IMR-90 (cell line): ENCODE measurements around the gene NAP1L5. TPM values are rescaled to one million over a fixed set of nuclear protein-coding genes. Genes with fewer than 3 reads are reported as not detected.

ENCODE experiments used
- ATAC-seq: fragments of 200-7000 bp; cut with Tn5 transposase; 2 replicates; pipeline ENCODE4 v1.9.1; 2020; ENCODE audit warnings: low read depth, mild to moderate bottlenecking, moderate library complexity
- BruUV-seq: library from RNA; stranded (reverse); fragments of 400-500 nt; replicated peaks from 2 replicates; lab custom pipeline; 2021; lab: Mats Ljungman, UMichigan
- CTCF ChIA-PET: fragments of 300-600 bp; formaldehyde crosslinking; extraction: SDS; loops from one replicate; lab custom pipeline; 2021; ENCODE audit warnings: antibody characterized with exemption; lab: Yijun Ruan, JAX
- POLR2A ChIA-PET: fragments of 300-600 bp; sonication (Branson Sonifier 250); formaldehyde crosslinking; loops from one replicate; lab custom pipeline; 2022; ENCODE audit warnings: antibody characterized with exemption; ENCODE audit not compliant: unreplicated experiment; lab: Charles Lee
- DNase-seq: peaks from one replicate; pipeline ENCODE4 v3.0.0; 2013
- H2AFZ ChIP-seq: replicated peaks from 2 replicates; pipeline ENCODE3; 2013; ENCODE audit warnings: low read length, mild to moderate bottlenecking; ENCODE audit not compliant: poor library complexity
- H2AK5ac ChIP-seq: 2 replicates; pipeline ENCODE4 v1.6.1; 2013; ENCODE audit warnings: low read depth, low read length, inconsistent platforms
- H2AK9ac ChIP-seq: replicated peaks from 2 replicates; pipeline ENCODE3; 2013; ENCODE audit warnings: mild to moderate bottlenecking, low read depth, low read length, moderate library complexity; ENCODE audit not compliant: poor library complexity
- H2BK120ac ChIP-seq: 2 replicates; pipeline ENCODE4 v1.6.1; 2013; ENCODE audit warnings: low read depth, low read length, inconsistent platforms
- H2BK15ac ChIP-seq: 3 replicates; pipeline ENCODE4 v1.6.1; 2013; ENCODE audit warnings: low read depth, low read length, inconsistent platforms
- H2BK20ac ChIP-seq: 2 replicates; pipeline ENCODE4 v1.6.1; 2013; ENCODE audit warnings: low read depth, mild to moderate bottlenecking, inconsistent platforms, low read length, moderate library complexity
- H2BK5ac ChIP-seq: 2 replicates; pipeline ENCODE4 v1.6.1; 2013; ENCODE audit warnings: mild to moderate bottlenecking, low read depth, low read length, inconsistent platforms; ENCODE audit not compliant: poor library complexity, severe bottlenecking
- H3K14ac ChIP-seq: replicated peaks from 2 replicates; pipeline ENCODE4 v1.6.1; 2013; ENCODE audit warnings: low read depth, low read length, inconsistent platforms
- H3K18ac ChIP-seq: 2 replicates; pipeline ENCODE4 v1.6.1; 2013; ENCODE audit warnings: low read depth, low read length, control low read depth
- H3K23ac ChIP-seq: 2 replicates; pipeline ENCODE4 v1.6.1; 2013; ENCODE audit warnings: low read depth, low read length, inconsistent platforms
- H3K27ac ChIP-seq: 2 replicates; pipeline ENCODE4 v1.5.1; 2013; ENCODE audit warnings: mild to moderate bottlenecking, control low read depth, low read length; ENCODE audit not compliant: insufficient read depth
- H3K27me3 ChIP-seq: 2 replicates; pipeline ENCODE4 v1.6.1; 2013; ENCODE audit warnings: low read length; ENCODE audit not compliant: control insufficient read depth, insufficient read depth
- H3K36me3 ChIP-seq: 2 replicates; pipeline ENCODE4 v1.6.1; 2013; ENCODE audit warnings: low read length, mixed read lengths; ENCODE audit not compliant: control insufficient read depth, insufficient read depth
- H3K4ac ChIP-seq: 2 replicates; pipeline ENCODE4 v1.6.1; 2013; ENCODE audit warnings: low read depth, low read length, inconsistent platforms
- H3K4me1 ChIP-seq: 2 replicates; pipeline ENCODE4 v1.6.1; 2013; ENCODE audit warnings: low read length, mixed read lengths; ENCODE audit not compliant: control insufficient read depth, insufficient read depth
- H3K4me2 ChIP-seq: 2 replicates; pipeline ENCODE4 v1.6.1; 2013; ENCODE audit warnings: low read depth, mild to moderate bottlenecking, control low read depth, low read length, moderate library complexity
- H3K4me3 ChIP-seq: 2 replicates; pipeline ENCODE4 v1.5.1; 2013; ENCODE audit warnings: low read depth, mild to moderate bottlenecking, control low read depth, low read length, moderate library complexity; ENCODE audit not compliant: insufficient read depth
- H3K56ac ChIP-seq: 2 replicates; pipeline ENCODE4 v1.6.1; 2013; ENCODE audit warnings: low read length, inconsistent platforms; ENCODE audit not compliant: insufficient read depth; ENCODE audit errors: extremely low read depth
- H3K79me1 ChIP-seq, 2 experiments: 2 replicates each; pipeline ENCODE4 v1.6.1; 2013; ENCODE audit warnings: low read length in 2 of 2, inconsistent platforms in 1 of 2, low read depth in 1 of 2
- H3K9ac ChIP-seq: 2 replicates; pipeline ENCODE4 v1.6.1; 2013; ENCODE audit warnings: low read depth, low read length, control low read depth
- H3K9me1 ChIP-seq: 2 replicates; pipeline ENCODE4 v1.6.1; 2013; ENCODE audit warnings: low read length, inconsistent platforms; ENCODE audit not compliant: insufficient read depth
- H3K9me3 ChIP-seq: 2 replicates; pipeline ENCODE4 v1.6.1; 2013; ENCODE audit warnings: low read length; ENCODE audit not compliant: control insufficient read depth, insufficient read depth
- H4K20me1 ChIP-seq: 2 replicates; pipeline ENCODE4 v1.6.1; 2013; ENCODE audit warnings: low read length, inconsistent platforms; ENCODE audit not compliant: insufficient read depth
- H4K5ac ChIP-seq: 2 replicates; pipeline ENCODE4 v1.6.1; 2013; ENCODE audit warnings: mild to moderate bottlenecking, low read depth, low read length, control low read depth
- H4K8ac ChIP-seq, 2 experiments: 2 replicates each; pipeline ENCODE4 v1.6.1; 2013; ENCODE audit warnings: low read depth in 2 of 2, low read length in 2 of 2, control low read depth in 1 of 2, inconsistent platforms in 1 of 2
- H4K91ac ChIP-seq: 2 replicates; pipeline ENCODE4 v1.6.1; 2013; ENCODE audit warnings: low read depth, low read length, inconsistent platforms; ENCODE audit not compliant: insufficient read depth
- FOS ChIP-seq: fragments of 150-350 bp; IDR thresholded peaks from 2 replicates; pipeline ENCODE4 v1.6.1; 2016; ENCODE audit warnings: low read depth, low read length
- NFE2L2 ChIP-seq: fragments of 150-350 bp; IDR thresholded peaks from 2 replicates; pipeline ENCODE4 v1.6.1; 2016; ENCODE audit warnings: low read depth, mild to moderate bottlenecking, low read length
- WGBS, 2 experiments: methylation state at CpG; one replicate each; pipeline versions ENCODE4 v1.1.5 to v1.1.7; 2013; ENCODE audit warnings: missing lambda C conversion rate in 2 of 2; ENCODE audit not compliant: insufficient read length in 1 of 2; ENCODE audit errors: extremely low coverage in 2 of 2; 5-methylcytosine and 5-hydroxymethylcytosine counted together
- dilution Hi-C: fragments of 300-500 bp; cut with HindIII; formaldehyde crosslinking; loops from one replicate; pipeline ENCODE4 v1.14.3; 2018; ENCODE audit warnings: low sequenced_read_pairs; ENCODE audit not compliant: unreplicated experiment
- in situ Hi-C: fragments of 300-500 bp; cut with MboI; formaldehyde crosslinking; loops from 3 replicates; pipeline ENCODE4 v1.14.3; 2019; ENCODE audit warnings: low sequenced_read_pairs, inconsistent platforms, mixed read lengths
- intact Hi-C: fragments of 100-400 bp; cut with micrococcal nuclease; formaldehyde crosslinking; loops from 2 replicates; pipeline ENCODE4 v1.10.0; 2022
- polyA plus RNA-seq, 3 experiments: library from polyadenylated mRNA; depleted of rRNA; stranded (reverse); fragments of >200 nt; gene quantifications; 2 replicates each; pipeline ENCODE4 v1.2.3, GENCODE V29; 2012; ENCODE audit warnings: low replicate concordance in 1 of 3
- total RNA-seq: library from RNA; depleted of rRNA; stranded (reverse); fragments of >200 nt; gene quantifications from 2 replicates; pipeline ENCODE4 v1.2.3, GENCODE V29; 2012

The NAP1L5 gene
- total and polyA plus RNA-seq, 2 of the 4 experiments (the other 2 are of a cell fraction): 3.9 to 5.3 TPM

DNA sequence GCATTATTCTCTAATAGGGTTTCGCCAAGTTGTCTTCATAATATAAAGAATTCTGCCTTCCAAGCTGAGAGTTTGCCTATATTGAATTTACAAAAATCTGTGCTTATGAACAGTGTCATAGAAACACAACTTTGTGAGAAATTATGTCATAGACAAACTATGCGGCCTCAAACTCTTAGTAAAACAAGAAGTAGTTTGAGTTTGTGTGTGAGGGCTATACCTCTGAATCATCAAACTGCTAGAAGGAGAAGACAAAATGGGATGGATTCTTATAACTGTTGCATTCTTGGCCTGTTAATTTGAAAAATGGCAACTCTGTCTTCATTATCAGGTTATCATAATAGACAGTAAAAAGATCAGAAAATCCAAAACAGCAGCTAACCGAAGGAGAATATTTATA, 46.1 kb upstream of the NAP1L5 start:
- Histone ChIP-seq H2BK20ac (no peak overlapping the region), H4K20me1 (no peaks in the 10 kb centered on the region), H4K5ac (no peak overlapping the region), H2AFZ (no peak overlapping the region), H3K4me1 (peaks cover 5% of the 10 kb centered on the region), H3K14ac (no peak overlapping the region), H2AK5ac (no peak overlapping the region), H3K27ac (no peak overlapping the region), H3K36me3 (peaks cover 20% of the 10 kb centered on the region), H3K9me1 (peaks cover 9% of the 10 kb centered on the region), H3K18ac (peak overlapping the region; percentile 40; the same call in 1 of the 2 replicates), H3K9me3 (no peaks in the 10 kb centered on the region), H3K9ac (no peak overlapping the region), H3K56ac (no peak overlapping the region), H3K23ac (no peak overlapping the region), H3K4me3 (no peak overlapping the region), H4K8ac (no peak overlapping the region), H2BK120ac (no peak overlapping the region), H2BK15ac (no peak overlapping the region), H4K91ac (no peak overlapping the region), H2AK9ac (no peak overlapping the region), H2BK5ac (peak overlapping the region; percentile 61), H3K27me3 (no peaks in the 10 kb centered on the region), H3K79me1 (no peaks in the 10 kb centered on the region; a peak in 1 of 4 replicates), H3K4me2 (peak overlapping the region; percentile 46; the same call in 1 of the 2 replicates), H3K4ac (no peak overlapping the region)
- peak; percentile 58; the same call in 1 of the 2 replicates for TF ChIP-seq FOS
- no peak for TF ChIP-seq NFE2L2
- in situ Hi-C loops: no loop called here
- dilution Hi-C loops: no loop called here
- ChIA-PET POLR2A (no interaction called here), CTCF (interaction anchor here (1.3 kb wide), 1 partner anchor 46 kb away, joined by 3 read pairs; no protein-coding TSS in a partner anchor)
- no TSS peak for BruUV-seq
- no CpG with 5 or more reads among the region's 3 CpGs for WGBS, 2 experiments
- peak; percentile 94 for DNase-seq
- intact Hi-C loops: no loop called here
- peak; percentile 79 for ATAC-seq
